ENCODE data around the gene TBC1D30.
A peak's percentile ranks its signal among the peaks of the same experiment; 100 is the strongest.
"Not testable (repeated sequence)": the region's sequence is repeated elsewhere in the genome, so short reads cannot be mapped to it uniquely, and the experiment has no call there.

Gene TBC1D30

GRCh38 chr12:64824500-64825142 is at the start of gene TBC1D30:
Gene TBC1D30, plus strand, starts transcription at chr12:64824647. Its CDS starts 233 bp downstream, at chr12:64824880.
- DNase-seq (ENCODE audit: low read depth), result no peak

- not testable (repeated sequence) for DNase-seq (ENCODE audit: low read depth)
These were observed 49.2 kb upstream of the TBC1D30 start for GRCh38 chr12:64775147-64775736.

GRCh38 chr12:64779354-64779974 is 45.0 kb upstream of the TBC1D30 start:
- DNase-seq (ENCODE audit: low read depth), result no peak

- no peak for DNase-seq (ENCODE audit: low read depth)
These were observed 44.3 kb upstream of the TBC1D30 start for GRCh38 chr12:64780132-64780530.

GRCh38 chr12:64780531-64781279 is 43.7 kb upstream of the TBC1D30 start:
- DNase-seq (ENCODE audit: low read depth), result no peak

- no peak for DNase-seq (ENCODE audit: low read depth)
These were observed 42.9 kb upstream of the TBC1D30 start for GRCh38 chr12:64781280-64782190.

GRCh38 chr12:64782191-64782876 is 42.1 kb upstream of the TBC1D30 start:
- DNase-seq (ENCODE audit: low read depth), result no peak

- no peak for DNase-seq (ENCODE audit: low read depth)
These were observed 38.6 kb upstream of the TBC1D30 start for GRCh38 chr12:64785838-64786237.

GRCh38 chr12:64790166-64790565 is 34.3 kb upstream of the TBC1D30 start:
- no peak for DNase-seq (ENCODE audit: low read depth)

- DNase-seq (ENCODE audit: low read depth), result no peak
These were observed 33.4 kb upstream of the TBC1D30 start for GRCh38 chr12:64791036-64791435.

- DNase-seq (ENCODE audit: low read depth), result no peak
These were observed 32.3 kb upstream of the TBC1D30 start for GRCh38 chr12:64792128-64792527.

- DNase-seq (ENCODE audit: low read depth), result no peak
These were observed 30.8 kb upstream of the TBC1D30 start for GRCh38 chr12:64793610-64794009.

- no peak for DNase-seq (ENCODE audit: low read depth)
These were observed 30.1 kb upstream of the TBC1D30 start for GRCh38 chr12:64794305-64794704.

GRCh38 chr12:64796205-64796845 is 28.1 kb upstream of the TBC1D30 start:
- peak; percentile 90 for DNase-seq (ENCODE audit: low read depth)

- no peak for DNase-seq (ENCODE audit: low read depth)
These were observed 27.3 kb upstream of the TBC1D30 start for GRCh38 chr12:64797156-64797555.

- no peak for DNase-seq (ENCODE audit: low read depth)
These were observed 26.3 kb upstream of the TBC1D30 start for GRCh38 chr12:64798165-64798564.

- DNase-seq (ENCODE audit: low read depth), result no peak
These were observed 23.8 kb upstream of the TBC1D30 start for GRCh38 chr12:64800640-64801039.

- DNase-seq (ENCODE audit: low read depth), result no peak
These were observed 23.1 kb upstream of the TBC1D30 start for GRCh38 chr12:64801381-64801780.

GRCh38 chr12:64802180-64802775 is 22.2 kb upstream of the TBC1D30 start:
- not testable (repeated sequence) for DNase-seq (ENCODE audit: low read depth)

GRCh38 chr12:64806173-64806572 is 18.3 kb upstream of the TBC1D30 start:
- no peak for DNase-seq (ENCODE audit: low read depth)
